ENCODE results near the gene MEI1.

Gene MEI1

DNA sequence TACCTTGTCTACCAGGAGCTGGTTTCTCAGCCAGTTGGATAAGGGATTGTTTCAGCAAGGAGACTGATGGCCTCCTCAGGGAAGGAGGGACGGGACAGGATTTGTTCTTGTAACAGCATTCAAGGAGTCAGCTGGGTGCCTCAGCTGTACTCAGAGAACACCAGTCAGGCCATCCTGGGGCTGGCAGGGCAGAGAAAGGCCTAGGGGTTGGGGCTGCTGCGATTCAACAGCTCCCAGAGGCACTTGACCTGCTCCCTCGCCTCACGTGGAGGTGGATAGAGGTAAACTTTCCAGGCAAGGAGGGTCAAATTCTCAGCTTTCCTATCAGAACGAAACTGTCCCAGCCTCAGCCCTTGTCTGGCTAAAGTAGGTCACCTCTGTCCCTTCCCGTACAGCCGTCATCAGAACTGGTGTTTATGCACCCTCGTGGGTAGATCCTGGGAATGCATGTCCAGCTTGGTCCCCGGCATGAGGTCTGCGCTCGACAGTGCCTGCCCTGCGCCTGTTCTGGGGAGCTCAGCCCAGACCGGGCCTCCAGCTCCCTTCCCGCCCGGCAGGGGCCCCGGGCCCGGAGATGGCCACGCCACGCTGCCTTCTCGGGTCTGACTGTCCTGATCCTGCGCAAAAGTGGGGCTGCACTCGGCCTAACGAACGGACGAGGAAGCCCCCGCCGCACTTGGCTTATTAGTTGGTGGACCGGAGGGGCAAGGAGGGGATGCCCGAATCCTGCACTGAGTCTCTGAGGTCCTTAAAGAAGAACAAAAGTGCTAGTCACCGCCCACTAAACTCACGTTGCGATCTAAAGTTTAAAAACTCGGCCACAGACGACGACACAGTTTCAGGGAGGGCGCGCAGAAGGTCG lies 100.4 kb downstream of the MEI1 start:
- DNase-seq, result no peak

DNA sequence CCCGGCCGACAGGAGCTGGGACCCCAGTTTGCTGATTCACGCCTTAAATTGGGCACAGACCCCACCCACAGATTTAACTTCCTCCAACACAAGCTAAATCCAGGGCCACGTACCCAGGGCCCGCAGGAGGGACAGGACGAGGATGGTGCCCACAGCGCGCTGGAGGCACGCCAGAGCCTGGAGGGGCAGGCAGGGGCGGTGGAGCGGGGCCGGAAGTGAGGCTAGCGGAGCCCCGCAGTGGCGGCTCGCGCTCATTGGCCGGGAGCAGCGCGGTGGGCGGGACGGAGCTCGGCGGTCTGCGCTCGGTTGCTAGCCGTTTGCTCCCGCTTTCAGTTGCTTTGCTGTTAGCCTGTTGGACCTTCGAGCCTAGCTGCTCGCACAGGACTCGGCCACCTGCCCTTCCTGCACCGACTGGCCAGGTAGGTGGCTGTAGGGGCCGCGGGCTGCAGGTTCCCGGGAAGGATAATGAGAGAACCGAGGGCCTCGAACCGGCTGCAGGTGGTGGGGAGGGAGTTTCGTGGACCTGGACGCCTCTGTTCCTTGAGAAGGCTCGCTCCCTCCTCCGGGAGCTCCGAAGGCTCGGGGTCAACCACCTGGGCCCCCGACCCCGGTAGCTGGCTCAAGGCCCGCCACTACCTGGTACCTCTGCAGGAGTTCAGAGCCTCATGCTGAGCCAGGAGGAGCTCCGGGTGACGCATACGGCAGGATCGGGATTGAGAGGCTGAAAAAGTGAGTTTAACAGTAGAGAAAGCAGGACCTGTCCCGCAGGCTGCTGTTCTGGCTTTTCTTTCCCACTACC lies 101.2 kb downstream of the MEI1 start, which contains the start of gene CCDC134:
TSS of gene CCDC134 (plus strand) at position 332 of the 799 bp plus-strand sequence. CDS start 8,212 bp downstream, outside the sequence.
- DNase-seq, result peak; percentile 76

DNA sequence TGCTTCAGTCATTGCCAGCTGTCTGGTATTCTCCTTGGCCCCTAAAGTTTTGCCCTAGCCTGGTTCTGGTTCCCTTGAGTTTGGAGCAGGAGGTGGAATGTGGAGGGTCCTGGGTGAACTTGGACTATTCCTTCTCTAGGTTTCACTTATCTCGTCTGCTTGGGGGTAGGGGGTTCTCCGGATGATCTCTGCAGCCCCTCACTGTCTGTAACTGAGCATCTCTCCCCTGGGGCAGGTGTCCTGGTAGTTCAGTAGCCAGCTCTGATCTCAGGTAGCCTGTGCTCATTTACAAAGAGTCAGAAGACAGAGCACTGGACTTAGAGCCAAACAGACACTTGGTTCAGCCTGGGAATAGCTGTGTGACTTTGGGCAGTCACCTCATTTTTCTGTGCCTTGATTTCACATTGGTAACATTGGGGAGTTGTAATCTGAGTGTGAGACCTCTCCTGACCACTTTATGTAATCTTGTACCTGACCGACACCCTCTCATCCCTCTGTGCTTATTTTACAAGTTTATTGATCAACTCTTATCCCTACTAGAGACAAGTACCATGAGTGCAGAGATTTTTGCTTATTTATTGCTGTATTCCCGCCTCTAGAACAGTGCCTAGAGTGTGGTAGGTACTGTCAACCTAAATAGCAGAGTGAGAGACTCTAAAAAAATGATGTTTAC lies 102.0 kb downstream of the MEI1 start:
- no peak for DNase-seq

DNA sequence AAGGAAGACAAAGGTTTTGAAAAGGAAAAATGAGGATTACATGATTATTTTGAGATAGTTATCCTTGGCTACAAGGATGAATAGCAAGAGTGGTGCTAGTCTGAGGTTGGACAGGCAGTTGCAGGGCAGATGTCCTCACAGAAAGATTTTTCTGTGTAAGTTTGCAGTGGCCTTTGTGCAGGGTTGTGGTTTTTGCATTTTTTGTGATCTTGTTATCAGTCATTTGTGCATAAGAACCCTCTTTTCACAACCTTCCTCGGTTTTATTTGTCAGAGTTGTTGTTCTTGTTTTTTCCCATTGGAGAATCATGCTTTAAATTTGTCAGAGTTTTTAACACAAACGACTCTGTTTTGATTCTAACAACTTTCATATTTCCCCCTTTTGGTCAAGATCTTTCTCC lies 102.6 kb downstream of the MEI1 start:
- no peak for DNase-seq

GRCh38 chr22:41805639-41806038 lies 106.3 kb downstream of the MEI1 start:
- DNase-seq, result no peak

DNA sequence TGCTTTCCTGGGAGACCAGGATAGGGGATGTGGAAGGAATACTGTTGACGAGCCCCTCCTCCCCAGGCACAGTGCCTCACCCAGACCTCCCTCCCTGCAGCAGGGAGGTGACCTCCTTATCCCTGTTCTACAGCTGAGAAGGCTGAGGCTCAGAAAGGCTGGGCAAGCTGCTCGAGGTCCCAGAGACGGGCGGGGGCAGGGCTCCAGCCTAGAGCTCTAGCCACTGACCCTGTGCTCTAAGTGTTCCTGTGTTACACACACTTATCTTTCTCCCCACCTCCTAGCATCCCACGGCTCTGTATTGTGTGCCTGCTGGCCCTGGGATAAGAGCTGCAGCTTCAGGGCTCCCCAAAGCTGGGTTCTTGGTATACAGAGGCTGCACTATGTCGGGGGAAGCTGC lies 109.1 kb downstream of the MEI1 start:
- no peak for DNase-seq

DNA sequence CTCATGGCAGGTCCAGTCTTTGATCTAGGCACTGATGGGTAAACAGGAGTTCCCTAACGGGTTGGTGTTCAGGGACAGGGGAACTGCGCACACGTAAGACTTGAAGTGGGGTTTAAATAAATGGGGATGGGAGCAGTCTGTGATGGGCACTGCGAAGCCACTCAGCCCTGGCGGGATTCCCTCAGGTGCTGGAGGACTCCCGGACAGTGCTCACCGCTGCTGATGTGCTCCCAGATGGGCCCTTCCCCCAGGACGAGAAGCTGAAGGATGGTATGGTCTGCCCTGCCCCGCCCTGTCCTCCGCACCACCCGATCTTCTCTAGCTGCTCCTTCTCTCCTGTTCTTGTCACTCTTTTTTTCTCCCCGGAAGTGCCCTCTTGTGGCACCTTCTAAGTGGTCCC lies 110.7 kb downstream of the MEI1 start:
- DNase-seq, result no peak

- no peak for DNase-seq
These were observed 113.7 kb downstream of the MEI1 start for GRCh38 chr22:41812805-41813545.

DNA sequence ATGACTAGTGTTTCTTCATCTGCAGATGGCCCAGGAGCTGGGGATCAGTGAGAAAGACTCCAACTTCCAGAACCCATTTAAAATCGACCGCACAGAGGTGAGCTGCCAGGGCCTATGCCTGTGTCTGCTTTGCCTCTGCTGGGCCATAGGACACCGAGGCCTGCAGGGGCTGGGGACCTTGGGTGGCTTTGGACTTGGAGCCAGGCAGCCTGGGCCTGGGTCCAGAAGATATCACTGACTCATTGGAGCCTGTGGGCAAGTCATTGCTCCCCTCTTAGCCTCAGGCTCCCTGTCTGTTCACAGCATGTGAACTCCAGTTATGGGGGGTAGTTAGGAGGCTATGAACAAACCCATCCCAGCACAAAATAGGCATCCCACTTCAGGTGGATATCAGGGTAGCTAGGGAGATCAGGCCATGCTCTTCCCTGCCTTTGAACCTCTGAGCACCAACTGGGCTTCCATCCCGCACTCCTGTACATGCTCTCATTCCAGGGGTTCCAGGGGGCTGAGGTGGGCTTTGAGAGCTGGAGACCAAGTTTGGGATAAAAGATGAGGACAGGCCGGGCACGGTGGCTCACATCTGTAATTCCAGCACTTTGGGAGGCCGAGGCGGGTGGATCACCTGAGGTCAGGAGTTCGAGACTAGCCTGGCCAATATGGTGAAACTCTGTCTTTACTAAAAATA lies 114.6 kb downstream of the MEI1 start:
- no peak for DNase-seq

DNA sequence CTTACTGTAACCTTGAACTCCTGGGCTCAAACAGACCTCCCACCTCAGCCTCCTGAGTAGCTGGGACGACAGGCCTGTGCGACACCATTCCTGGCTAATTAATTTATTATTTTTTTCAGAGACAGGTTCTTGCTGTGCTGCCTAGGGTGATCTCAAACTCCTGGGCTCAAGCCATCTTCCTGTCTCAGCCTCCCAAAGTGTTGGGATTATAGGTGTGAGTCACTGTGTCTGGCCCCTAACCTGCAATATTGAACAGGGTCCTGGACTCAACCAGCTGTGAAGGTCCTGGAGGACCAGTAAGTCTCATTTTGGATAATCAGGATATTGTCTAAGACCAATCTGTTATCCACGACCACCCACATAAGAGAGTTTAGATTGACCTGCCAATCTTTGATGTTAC lies 116.4 kb downstream of the MEI1 start:
- DNase-seq, result no peak

DNA sequence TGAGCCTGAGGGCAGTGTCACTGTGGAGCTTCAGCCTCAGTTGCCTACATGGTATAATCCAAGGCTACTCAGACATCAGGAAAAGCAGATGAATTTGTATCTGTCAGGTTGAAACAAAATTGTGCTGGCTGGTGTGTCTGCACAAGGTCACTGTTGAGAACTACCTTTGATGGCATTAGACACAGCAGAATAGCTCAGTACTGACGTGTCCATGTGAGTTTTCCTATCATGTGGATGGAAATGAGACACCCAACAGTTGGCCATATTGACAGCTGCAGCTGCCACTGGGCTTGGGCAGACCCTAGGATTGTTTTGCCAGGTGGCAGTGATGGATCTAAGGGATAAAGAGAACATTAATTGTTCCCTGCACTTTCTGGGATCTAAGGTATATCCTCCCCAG lies 116.9 kb downstream of the MEI1 start:
- DNase-seq, result no peak

DNA sequence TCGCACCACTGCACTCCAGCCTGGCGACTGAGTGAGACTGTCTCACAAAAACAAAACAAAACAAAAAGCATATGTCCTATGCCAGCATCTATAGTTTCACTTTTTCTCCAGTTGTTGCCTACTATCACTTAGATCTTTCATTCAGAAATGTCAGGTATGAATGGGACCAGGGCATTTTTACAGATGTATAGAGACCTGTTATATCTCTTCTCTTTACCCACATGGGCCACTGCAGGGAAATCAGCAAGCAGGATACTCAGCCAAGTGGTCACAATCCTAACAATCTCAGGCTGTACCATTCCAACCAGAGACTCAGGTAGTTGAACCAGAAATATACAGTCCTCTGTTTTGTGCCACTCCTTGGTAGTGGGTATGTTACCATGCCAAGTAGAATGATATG lies 117.6 kb downstream of the MEI1 start:
- no peak for DNase-seq

DNA sequence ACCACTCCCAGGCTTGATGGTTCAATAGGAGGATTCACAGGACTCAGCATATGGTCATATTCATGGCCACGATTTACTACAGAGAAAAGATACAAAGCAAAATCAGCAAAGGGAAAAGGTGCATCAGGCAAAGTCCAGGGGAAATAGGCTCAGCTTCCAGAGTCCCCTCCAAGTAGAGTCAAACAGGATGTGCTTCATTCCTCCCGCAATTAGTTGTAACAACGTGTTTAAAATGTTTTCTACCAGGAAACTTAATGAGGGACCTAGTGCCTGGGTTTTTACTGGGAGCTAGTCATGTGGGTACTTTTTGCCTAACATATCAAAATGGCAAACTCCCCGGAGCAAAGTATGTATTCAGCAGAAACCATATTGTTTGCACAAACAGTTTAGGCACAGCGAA lies 118.7 kb downstream of the MEI1 start:
- DNase-seq, result no peak

DNA sequence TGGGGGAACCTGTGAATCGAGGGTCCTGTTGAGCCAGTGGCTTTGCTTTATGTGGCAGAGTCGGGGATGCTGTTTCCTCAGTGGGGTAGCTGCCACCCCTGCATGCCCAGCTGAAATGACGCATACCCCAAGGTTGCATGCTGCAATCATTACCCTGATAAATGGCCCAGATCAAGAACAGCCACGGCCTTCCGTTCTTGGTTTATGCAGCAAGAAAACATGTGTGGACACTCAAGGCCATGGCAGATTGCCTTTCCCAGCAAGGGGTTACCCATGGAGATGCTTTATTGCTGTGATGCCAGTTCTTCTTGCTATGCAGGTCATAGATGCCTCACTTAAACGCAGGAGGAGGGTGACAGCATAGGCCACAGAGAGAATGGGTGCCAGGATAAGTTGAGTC lies 119.3 kb downstream of the MEI1 start:
- DNase-seq, result no peak

GRCh38 chr22:41819257-41819656 lies 120.0 kb downstream of the MEI1 start:
- no peak for DNase-seq

GRCh38 chr22:41820447-41820846 lies 121.1 kb downstream of the MEI1 start:
- DNase-seq, result no peak

DNA sequence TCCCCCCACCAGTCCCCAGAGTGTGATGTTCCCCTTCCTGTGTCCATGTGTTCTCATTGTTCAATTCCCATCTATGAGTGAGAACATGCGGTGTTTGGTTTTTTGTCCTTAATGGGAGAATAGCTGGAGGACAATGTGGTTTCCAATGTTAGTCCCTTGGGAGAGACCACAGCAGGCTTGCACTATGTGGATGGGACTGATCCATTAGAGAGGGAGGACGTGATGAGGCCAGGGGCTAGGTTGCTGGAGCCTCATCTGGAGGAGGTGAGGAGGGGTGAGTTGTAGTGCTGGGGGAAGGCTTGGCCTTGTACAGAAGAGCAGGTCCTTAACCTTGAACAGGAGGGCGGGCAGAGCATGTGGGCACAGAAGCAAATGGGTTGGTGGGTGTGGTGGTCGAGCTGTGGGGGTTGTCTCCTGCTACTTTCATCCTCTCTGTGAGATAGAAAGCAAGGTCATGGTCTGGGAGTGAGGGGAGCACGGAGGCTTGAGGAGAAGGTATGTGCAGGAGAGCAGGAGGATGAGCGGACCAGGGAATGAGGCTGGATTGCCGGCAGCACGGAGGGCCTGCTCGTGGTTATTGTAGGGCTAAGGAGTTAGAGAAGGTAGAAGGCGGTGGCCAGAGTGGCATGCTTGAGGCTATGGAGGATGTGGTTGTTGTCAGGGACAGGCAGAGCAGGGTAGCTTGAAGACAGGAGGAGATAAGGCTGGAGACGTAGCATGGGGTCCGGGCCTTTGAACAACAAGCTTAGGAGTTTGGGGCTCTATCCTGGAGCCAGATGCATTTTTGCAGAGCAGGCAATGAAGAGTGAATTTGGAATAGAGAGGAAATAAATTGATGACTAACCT lies 122.4 kb downstream of the MEI1 start:
- DNase-seq, result no peak

DNA sequence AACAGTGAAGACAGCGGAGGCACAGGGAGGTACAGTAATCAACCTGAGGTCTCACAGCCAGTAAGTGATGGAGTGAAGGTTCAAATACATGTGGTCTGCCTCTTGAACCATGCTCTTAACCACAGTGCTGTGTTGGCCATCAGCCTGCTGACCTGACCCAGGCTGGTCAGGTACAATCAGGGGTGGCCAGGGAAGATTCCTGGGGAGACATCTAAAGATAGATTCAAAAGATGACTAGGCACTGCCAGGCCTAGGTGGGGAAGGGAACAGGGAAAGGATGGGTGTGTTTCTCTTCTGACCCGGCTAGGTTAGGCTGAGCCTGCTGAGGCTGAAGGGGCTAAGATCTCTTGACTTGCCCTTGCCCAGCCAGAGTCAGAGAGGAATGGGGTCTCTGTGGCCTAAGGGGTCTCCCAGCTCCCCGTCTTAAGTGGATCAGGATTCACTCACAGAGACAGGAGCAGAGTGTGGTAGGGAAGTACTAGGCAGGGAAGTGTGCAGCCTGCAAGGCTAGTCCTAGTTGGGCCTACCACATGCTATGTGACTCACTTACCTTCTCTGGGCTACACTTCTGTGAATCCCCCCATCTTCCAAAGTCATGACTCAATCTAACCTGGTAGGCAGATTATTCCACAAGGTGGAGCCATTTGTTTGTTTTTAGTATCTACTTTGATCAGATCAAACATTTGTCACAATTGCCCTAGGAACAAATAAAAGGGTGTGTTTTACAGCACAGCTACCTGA lies 123.2 kb downstream of the MEI1 start:
- DNase-seq, result peak; percentile 79

- no peak for DNase-seq
These were observed 124.5 kb downstream of the MEI1 start for GRCh38 chr22:41823797-41824196.

- no peak for DNase-seq
These were observed 126.1 kb downstream of the MEI1 start for GRCh38 chr22:41825376-41825775.

All from kidney glomerular epithelial cell (primary cell).